HepG2 (cell line): ENCODE results near the gene C11orf68.

Source experiments
- HMG20B ChIP-seq: conservative IDR thresholded peaks from 2 replicates; pipeline ENCODE4 v1.6.1; 2016; ENCODE audit warnings: missing genetic modification reagents, missing compliant biosample characterization
- NR1H2 ChIP-seq: sonication (generic); formaldehyde crosslinking; IDR thresholded peaks from 2 replicates; pipeline ENCODE4 v1.8.1; 2022; ENCODE audit warnings: low read depth, missing genetic modification reagents, borderline replicate concordance
- POLR2G ChIP-seq: fragments of 200-400 bp; formaldehyde crosslinking; IDR thresholded peaks from 2 replicates; pipeline ENCODE4 v1.6.1; 2018; ENCODE audit warnings: mild to moderate bottlenecking, low read depth, low read length, moderate library complexity
- RAD21 ChIP-seq: fragments of 450-650 bp; formaldehyde crosslinking; IDR thresholded peaks from 2 replicates; pipeline ENCODE4 v1.5.0; 2020; ENCODE audit warnings: mild to moderate bottlenecking
- SP2 ChIP-seq: sonication (generic); formaldehyde crosslinking; IDR thresholded peaks from 2 replicates; pipeline ENCODE4 v1.5.1; 2020; ENCODE audit warnings: mild to moderate bottlenecking, missing genetic modification reagents
- TF ChIP-seq, protein P1 (sequence below): sonication (generic); formaldehyde crosslinking; IDR thresholded peaks from 2 replicates; pipeline ENCODE4 v1.4.0; 2020; ENCODE audit warnings: missing genetic modification reagents, borderline replicate concordance
- TF ChIP-seq, protein P2 (sequence below): sonication (generic); formaldehyde crosslinking; IDR thresholded peaks from 2 replicates; pipeline ENCODE4 v1.4.0; 2020; ENCODE audit warnings: missing genetic modification reagents
- TF ChIP-seq, protein P3 (sequence below): sonication (generic); formaldehyde crosslinking; IDR thresholded peaks from 2 replicates; pipeline ENCODE4 v1.5.1; 2020; ENCODE audit warnings: missing genetic modification reagents, mild to moderate bottlenecking, borderline replicate concordance
- TF ChIP-seq, protein P4 (sequence below): sonication (generic); formaldehyde crosslinking; IDR thresholded peaks from 2 replicates; pipeline ENCODE4 v1.5.0; 2020; ENCODE audit warnings: mild to moderate bottlenecking, missing genetic modification reagents, moderate library complexity

DNA sequence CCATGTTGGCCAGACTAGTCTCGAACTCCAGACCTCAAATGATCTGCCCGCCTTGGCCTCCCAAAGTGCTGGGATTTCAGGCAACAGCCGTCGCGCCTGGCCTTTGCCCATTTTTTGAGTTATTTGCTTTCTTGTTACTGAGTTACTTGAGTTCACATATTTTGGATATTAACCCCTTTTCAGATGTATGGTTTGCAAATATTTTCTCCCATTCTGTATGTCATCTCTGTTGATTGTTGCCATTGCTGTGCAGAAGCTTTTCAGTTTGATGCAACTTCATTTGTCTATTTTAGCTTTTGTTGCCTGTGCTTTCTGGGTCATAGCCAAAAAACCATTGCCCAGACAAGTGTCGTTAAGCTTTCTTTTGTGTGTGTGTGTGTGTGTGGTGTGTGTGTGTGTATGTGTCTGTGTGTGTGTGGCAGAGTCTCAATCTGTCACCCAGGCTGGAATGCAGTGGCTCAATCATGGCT, 33.2 kb upstream of the C11orf68 start:
- TF ChIP-seq HMG20B (no peak), POLR2G (no peak), NR1H2 (no peak), RAD21 (CRISPR knock-in tag) (no peak), SP2 (CRISPR knock-in tag) (no peak)
- TF ChIP-seq, protein P1, sequence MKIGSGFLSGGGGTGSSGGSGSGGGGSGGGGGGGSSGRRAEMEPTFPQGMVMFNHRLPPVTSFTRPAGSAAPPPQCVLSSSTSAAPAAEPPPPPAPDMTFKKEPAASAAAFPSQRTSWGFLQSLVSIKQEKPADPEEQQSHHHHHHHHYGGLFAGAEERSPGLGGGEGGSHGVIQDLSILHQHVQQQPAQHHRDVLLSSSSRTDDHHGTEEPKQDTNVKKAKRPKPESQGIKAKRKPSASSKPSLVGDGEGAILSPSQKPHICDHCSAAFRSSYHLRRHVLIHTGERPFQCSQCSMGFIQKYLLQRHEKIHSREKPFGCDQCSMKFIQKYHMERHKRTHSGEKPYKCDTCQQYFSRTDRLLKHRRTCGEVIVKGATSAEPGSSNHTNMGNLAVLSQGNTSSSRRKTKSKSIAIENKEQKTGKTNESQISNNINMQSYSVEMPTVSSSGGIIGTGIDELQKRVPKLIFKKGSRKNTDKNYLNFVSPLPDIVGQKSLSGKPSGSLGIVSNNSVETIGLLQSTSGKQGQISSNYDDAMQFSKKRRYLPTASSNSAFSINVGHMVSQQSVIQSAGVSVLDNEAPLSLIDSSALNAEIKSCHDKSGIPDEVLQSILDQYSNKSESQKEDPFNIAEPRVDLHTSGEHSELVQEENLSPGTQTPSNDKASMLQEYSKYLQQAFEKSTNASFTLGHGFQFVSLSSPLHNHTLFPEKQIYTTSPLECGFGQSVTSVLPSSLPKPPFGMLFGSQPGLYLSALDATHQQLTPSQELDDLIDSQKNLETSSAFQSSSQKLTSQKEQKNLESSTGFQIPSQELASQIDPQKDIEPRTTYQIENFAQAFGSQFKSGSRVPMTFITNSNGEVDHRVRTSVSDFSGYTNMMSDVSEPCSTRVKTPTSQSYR (CRISPR knock-in tag), result no peak
- TF ChIP-seq, protein P2, sequence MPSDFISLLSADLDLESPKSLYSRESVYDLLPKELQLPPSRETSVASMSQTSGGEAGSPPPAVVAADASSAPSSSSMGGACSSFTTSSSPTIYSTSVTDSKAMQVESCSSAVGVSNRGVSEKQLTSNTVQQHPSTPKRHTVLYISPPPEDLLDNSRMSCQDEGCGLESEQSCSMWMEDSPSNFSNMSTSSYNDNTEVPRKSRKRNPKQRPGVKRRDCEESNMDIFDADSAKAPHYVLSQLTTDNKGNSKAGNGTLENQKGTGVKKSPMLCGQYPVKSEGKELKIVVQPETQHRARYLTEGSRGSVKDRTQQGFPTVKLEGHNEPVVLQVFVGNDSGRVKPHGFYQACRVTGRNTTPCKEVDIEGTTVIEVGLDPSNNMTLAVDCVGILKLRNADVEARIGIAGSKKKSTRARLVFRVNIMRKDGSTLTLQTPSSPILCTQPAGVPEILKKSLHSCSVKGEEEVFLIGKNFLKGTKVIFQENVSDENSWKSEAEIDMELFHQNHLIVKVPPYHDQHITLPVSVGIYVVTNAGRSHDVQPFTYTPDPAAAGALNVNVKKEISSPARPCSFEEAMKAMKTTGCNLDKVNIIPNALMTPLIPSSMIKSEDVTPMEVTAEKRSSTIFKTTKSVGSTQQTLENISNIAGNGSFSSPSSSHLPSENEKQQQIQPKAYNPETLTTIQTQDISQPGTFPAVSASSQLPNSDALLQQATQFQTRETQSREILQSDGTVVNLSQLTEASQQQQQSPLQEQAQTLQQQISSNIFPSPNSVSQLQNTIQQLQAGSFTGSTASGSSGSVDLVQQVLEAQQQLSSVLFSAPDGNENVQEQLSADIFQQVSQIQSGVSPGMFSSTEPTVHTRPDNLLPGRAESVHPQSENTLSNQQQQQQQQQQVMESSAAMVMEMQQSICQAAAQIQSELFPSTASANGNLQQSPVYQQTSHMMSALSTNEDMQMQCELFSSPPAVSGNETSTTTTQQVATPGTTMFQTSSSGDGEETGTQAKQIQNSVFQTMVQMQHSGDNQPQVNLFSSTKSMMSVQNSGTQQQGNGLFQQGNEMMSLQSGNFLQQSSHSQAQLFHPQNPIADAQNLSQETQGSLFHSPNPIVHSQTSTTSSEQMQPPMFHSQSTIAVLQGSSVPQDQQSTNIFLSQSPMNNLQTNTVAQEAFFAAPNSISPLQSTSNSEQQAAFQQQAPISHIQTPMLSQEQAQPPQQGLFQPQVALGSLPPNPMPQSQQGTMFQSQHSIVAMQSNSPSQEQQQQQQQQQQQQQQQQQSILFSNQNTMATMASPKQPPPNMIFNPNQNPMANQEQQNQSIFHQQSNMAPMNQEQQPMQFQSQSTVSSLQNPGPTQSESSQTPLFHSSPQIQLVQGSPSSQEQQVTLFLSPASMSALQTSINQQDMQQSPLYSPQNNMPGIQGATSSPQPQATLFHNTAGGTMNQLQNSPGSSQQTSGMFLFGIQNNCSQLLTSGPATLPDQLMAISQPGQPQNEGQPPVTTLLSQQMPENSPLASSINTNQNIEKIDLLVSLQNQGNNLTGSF (CRISPR knock-in tag), result no peak
- TF ChIP-seq, protein P3, sequence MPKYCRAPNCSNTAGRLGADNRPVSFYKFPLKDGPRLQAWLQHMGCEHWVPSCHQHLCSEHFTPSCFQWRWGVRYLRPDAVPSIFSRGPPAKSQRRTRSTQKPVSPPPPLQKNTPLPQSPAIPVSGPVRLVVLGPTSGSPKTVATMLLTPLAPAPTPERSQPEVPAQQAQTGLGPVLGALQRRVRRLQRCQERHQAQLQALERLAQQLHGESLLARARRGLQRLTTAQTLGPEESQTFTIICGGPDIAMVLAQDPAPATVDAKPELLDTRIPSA (CRISPR knock-in tag), result no peak
- TF ChIP-seq, protein P4, sequence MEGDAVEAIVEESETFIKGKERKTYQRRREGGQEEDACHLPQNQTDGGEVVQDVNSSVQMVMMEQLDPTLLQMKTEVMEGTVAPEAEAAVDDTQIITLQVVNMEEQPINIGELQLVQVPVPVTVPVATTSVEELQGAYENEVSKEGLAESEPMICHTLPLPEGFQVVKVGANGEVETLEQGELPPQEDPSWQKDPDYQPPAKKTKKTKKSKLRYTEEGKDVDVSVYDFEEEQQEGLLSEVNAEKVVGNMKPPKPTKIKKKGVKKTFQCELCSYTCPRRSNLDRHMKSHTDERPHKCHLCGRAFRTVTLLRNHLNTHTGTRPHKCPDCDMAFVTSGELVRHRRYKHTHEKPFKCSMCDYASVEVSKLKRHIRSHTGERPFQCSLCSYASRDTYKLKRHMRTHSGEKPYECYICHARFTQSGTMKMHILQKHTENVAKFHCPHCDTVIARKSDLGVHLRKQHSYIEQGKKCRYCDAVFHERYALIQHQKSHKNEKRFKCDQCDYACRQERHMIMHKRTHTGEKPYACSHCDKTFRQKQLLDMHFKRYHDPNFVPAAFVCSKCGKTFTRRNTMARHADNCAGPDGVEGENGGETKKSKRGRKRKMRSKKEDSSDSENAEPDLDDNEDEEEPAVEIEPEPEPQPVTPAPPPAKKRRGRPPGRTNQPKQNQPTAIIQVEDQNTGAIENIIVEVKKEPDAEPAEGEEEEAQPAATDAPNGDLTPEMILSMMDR (CRISPR knock-in tag), result no peak
